ENCODE results near the gene TFPI2. TPM values are rescaled to one million over a fixed set of nuclear protein-coding genes. Genes with fewer than 3 reads are reported as not detected.

Gene TFPI2
- total RNA-seq, 4 donors from 2014 or later = 1.3 to 3.7 (median 1.5) TPM; not detected in 1

DNA sequence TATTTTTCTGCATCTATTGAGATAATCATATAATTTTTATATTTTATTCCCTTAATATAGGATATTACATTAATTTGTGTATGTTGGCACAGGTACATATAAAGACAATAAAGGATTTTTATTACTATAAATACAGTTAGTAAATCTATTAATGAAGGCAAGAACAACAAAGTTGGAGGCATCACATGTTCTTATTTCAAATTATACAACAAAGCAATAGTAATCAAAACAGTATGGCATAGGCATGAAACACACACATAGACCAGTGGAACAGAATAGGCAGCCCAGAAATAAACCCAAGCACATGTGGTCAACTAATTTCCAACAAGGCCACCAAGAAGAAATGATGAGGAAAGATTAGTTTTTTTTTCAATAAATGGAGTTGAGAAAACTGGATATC is 11.2 kb downstream of the TFPI2 start:
- in situ Hi-C loops (cut with MboI; ENCODE audit: low sequenced_read_pairs in 4 of 4) = loop anchor here in 2 of 4 donors (25.0 kb wide), 1 partner anchor 208 kb away; no protein-coding TSS in a partner anchor
- Histone ChIP-seq H3K27ac (no peak overlapping the region), H3K4me3 (no peak overlapping the region), H3K36me3 (no peaks in the 10 kb centered on the region), H3K27me3 (no peaks in the 10 kb centered on the region), H3K4me1 (no peaks in the 10 kb centered on the region), H3K9me3 (no peaks in the 10 kb centered on the region)
- ATAC-seq = no peak
- TF ChIP-seq, protein P1, sequence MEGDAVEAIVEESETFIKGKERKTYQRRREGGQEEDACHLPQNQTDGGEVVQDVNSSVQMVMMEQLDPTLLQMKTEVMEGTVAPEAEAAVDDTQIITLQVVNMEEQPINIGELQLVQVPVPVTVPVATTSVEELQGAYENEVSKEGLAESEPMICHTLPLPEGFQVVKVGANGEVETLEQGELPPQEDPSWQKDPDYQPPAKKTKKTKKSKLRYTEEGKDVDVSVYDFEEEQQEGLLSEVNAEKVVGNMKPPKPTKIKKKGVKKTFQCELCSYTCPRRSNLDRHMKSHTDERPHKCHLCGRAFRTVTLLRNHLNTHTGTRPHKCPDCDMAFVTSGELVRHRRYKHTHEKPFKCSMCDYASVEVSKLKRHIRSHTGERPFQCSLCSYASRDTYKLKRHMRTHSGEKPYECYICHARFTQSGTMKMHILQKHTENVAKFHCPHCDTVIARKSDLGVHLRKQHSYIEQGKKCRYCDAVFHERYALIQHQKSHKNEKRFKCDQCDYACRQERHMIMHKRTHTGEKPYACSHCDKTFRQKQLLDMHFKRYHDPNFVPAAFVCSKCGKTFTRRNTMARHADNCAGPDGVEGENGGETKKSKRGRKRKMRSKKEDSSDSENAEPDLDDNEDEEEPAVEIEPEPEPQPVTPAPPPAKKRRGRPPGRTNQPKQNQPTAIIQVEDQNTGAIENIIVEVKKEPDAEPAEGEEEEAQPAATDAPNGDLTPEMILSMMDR (IDR thresholded peaks at IDR 0.05 in 4 of 5, conservative IDR thresholded peaks at IDR 0.05 in 1 of 5) = no peak
- TF ChIP-seq POLR2A (IDR thresholded peaks at IDR 0.05) = no peak
- intact Hi-C loops (cut with DNase I; ENCODE audit: low total_unique reads) = no loop called here
- DNase-seq = no peak

DNA sequence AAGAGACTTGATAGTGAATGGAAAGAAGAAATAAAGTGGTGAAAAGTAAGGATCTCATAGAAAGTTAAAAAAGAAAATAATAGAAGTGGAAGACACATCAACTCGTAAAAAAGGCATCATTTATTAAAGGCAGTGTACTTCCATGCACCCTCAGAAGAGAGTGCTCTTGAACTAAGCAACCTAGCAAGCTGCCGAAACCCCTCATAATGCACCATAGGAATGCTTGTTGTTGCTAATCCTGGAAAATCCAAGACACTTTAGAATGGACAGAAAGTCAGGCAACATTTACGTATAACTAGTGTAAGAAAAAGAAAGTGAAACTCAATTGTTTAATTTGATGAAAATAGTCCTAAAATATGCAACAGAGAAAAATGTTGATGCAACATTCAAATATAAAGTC is 12.8 kb downstream of the TFPI2 start:
- in situ Hi-C loops (cut with MboI; ENCODE audit: low sequenced_read_pairs in 4 of 4) = loop anchor here in 2 of 4 donors (25.0 kb wide), 1 partner anchor 210 kb away; no protein-coding TSS in a partner anchor
- H3K4me3 ChIP-seq = no peak overlapping the region
- H3K9me3 ChIP-seq = no peaks in the 10 kb centered on the region

DNA sequence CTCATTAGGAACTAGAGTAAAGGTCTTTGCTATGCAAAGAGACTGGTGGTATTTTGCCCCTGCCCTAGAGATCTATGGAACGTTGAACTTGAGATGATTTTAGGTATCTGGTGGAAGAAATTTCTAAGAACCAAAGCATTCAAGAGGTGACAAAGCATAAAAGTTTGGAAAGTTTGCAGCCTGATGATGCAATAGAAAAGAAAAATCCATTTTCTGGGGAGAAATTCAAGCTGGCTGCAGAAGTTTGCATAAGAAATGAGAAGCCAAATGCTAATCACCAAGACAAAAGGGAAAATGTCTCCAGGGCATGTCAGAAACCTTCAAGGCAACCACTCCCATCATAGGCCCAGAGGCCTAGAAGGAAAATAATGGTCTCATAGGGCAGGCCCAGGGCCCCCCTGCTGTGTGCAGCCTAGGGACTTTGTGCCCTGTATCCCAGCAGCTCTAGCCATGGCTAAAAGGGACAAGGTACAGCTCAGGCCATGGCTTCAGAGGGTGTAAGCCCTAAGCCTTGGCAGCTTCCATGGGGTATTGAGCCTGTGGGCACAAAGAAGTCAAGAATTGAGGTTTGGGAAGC is 16.5 kb downstream of the TFPI2 start:
- in situ Hi-C loops (cut with MboI; ENCODE audit: low sequenced_read_pairs in 4 of 4) = no loop called here

More for the DNA sequence above, 12.8 kb downstream of the TFPI2 start:
- DNase-seq (no peak), ATAC-seq (no peak)
- H3K36me3 ChIP-seq = no peaks in the 10 kb centered on the region
- H3K27ac ChIP-seq = no peak overlapping the region
- no peaks in the 10 kb centered on the region for H3K4me1 ChIP-seq
- TF ChIP-seq, protein P1 (IDR thresholded peaks at IDR 0.05 in 4 of 5, conservative IDR thresholded peaks at IDR 0.05 in 1 of 5) = no peak
- no peak for TF ChIP-seq POLR2A (IDR thresholded peaks at IDR 0.05)
- H3K27me3 ChIP-seq = no peaks in the 10 kb centered on the region
- intact Hi-C loops (cut with DNase I; ENCODE audit: low total_unique reads) = no loop called here

DNA sequence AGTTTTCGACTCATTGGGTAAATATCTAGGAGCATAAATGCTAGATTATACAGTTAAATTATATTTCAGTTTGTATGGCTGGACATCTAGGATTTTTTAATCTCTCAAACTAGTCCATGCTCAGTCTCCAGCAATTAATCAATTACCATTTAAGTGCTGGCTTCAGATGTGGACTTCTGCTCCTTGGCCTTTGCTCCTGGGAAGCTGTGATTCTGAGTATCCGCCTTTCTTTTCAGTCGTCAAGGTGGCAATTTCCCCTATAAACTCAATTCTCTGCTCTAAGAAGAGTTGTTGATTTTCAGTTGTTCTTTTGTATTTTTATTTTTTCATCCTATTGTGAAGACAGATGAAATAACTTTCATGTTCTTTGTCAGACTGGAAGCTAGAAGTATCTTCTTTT is 23.7 kb downstream of the TFPI2 start:
- H3K4me1 ChIP-seq = no peaks in the 10 kb centered on the region
- intact Hi-C loops (cut with DNase I; ENCODE audit: low total_unique reads) (no loop called here), in situ Hi-C loops (cut with MboI; ENCODE audit: low sequenced_read_pairs in 4 of 4) (no loop called here)
- H3K4me3 ChIP-seq = no peak overlapping the region
- H3K27ac ChIP-seq = no peak overlapping the region
- H3K9me3 ChIP-seq = no peaks in the 10 kb centered on the region
- no peaks in the 10 kb centered on the region for H3K27me3 ChIP-seq
- no peak for ATAC-seq
- H3K36me3 ChIP-seq = no peaks in the 10 kb centered on the region
- TF ChIP-seq, protein P1 (IDR thresholded peaks at IDR 0.05 in 4 of 5, conservative IDR thresholded peaks at IDR 0.05 in 1 of 5) = no peak
- no peak for TF ChIP-seq POLR2A (IDR thresholded peaks at IDR 0.05)
- no peak for DNase-seq

More for the DNA sequence above, 16.5 kb downstream of the TFPI2 start:
- no peak overlapping the region for H3K27ac ChIP-seq
- no peaks in the 10 kb centered on the region for H3K27me3 ChIP-seq
- TF ChIP-seq POLR2A (IDR thresholded peaks at IDR 0.05) = no peak
- TF ChIP-seq, protein P1 (IDR thresholded peaks at IDR 0.05 in 4 of 5, conservative IDR thresholded peaks at IDR 0.05 in 1 of 5) = no peak
- H3K4me1 ChIP-seq = no peaks in the 10 kb centered on the region
- intact Hi-C loops (cut with DNase I; ENCODE audit: low total_unique reads) = no loop called here
- ATAC-seq (no peak), DNase-seq (no peak)
- H3K4me3 ChIP-seq = no peak overlapping the region
- no peaks in the 10 kb centered on the region for H3K36me3 ChIP-seq
- H3K9me3 ChIP-seq = no peaks in the 10 kb centered on the region

DNA sequence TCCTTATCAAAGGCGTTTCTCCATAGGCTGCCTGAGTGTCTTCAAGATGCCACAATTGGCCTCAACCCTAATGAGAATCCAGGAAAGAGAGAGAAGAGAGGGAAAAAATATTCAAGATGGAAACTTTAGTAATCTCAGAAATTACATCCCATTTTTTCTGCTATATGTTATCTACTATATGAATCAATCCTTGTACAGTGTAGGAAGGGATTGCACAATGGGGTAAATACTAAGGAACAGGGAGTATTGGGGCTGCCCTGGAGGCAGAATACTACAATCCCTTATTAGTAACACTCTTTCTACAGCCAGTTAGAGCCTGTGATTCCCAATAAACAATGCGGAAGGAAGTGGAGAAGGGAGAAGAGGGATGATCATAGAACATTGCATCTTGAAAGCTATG is 27.9 kb downstream of the TFPI2 start:
- intact Hi-C loops (cut with DNase I; ENCODE audit: low total_unique reads) = no loop called here
- no peak for ATAC-seq

More for the DNA sequence above, 27.9 kb downstream of the TFPI2 start:
- Histone ChIP-seq H3K9me3 (no peaks in the 10 kb centered on the region), H3K27ac (no peak overlapping the region), H3K4me1 (no peaks in the 10 kb centered on the region), H3K36me3 (no peaks in the 10 kb centered on the region), H3K4me3 (no peak overlapping the region), H3K27me3 (no peaks in the 10 kb centered on the region)
- TF ChIP-seq, protein P1 (IDR thresholded peaks at IDR 0.05 in 4 of 5, conservative IDR thresholded peaks at IDR 0.05 in 1 of 5) = no peak
- no peak for TF ChIP-seq POLR2A (IDR thresholded peaks at IDR 0.05)
- in situ Hi-C loops (cut with MboI; ENCODE audit: low sequenced_read_pairs in 4 of 4) = no loop called here
- no peak for DNase-seq
